ENCODE data around the gene FBXW11.

- TF ChIP-seq CTCF (IDR thresholded peaks at IDR 0.05) (no peak), POLR2A (IDR thresholded peaks at IDR 0.05) (no peak)
Observed at GRCh38 chr5:172054611-172055153, 48.2 kb upstream of the FBXW11 start.

Measured in body of pancreas (tissue), 4 donors.